Lower lobe of right lung (tissue), 2 donors: ENCODE data around the gene ZNF200. TPM values are rescaled to one million over a fixed set of nuclear protein-coding genes. Genes with fewer than 3 reads are reported as not detected.

Source experiments
- ATAC-seq, 2 donors: fragments of 200-7000 bp; cut with Tn5 transposase; one replicate each; pipeline ENCODE4 v1.9.1; 2020 to 2022; ENCODE audit warnings: mild to moderate bottlenecking in 2 of 2, moderate library complexity in 2 of 2
- DNase-seq: peaks from one replicate; pipeline ENCODE4 v3.0.0-alpha.2; 2020
- H3K27ac ChIP-seq: fragments of 200-600 bp; one replicate; pipeline ENCODE4 v1.8.0; 2022
- H3K27me3 ChIP-seq: fragments of 200-600 bp; one replicate; pipeline ENCODE4 v1.8.0; 2022; ENCODE audit warnings: low read depth
- H3K36me3 ChIP-seq: fragments of 200-600 bp; one replicate; pipeline ENCODE4 v1.8.0; 2022; ENCODE audit warnings: mild to moderate bottlenecking
- H3K4me1 ChIP-seq: fragments of 200-600 bp; one replicate; pipeline ENCODE4 v1.8.0; 2022
- H3K4me3 ChIP-seq: fragments of 200-600 bp; one replicate; pipeline ENCODE4 v1.8.0; 2022; ENCODE audit warnings: mild to moderate bottlenecking
- H3K9me3 ChIP-seq: fragments of 200-600 bp; one replicate; pipeline ENCODE4 v1.8.0; 2022
- CTCF ChIP-seq: fragments of 200-600 bp; IDR thresholded peaks from one replicate; pipeline ENCODE4 v1.8.0; 2022; ENCODE audit warnings: antibody characterized with exemption, mild to moderate bottlenecking
- intact Hi-C: fragments of 100-400 bp; cut with DNase I; formaldehyde crosslinking; loops from one replicate; pipeline ENCODE4 v1.11.0; 2022
- total RNA-seq: library from RNA; stranded (reverse); fragmentation: NEBNext Ultra II Directional; extraction: Animal tissue kit (Norgen Biotek cat#: 25700); gene quantifications from one replicate; pipeline ENCODE4 v1.2.1, GENCODE V29; 2021
- donor health status: DM: no; HTN: yes; CAD: no; lungs with severe emphysema.

The ZNF200 gene
- total RNA-seq, 1 donor from 2014 or later, result 12.0 TPM

DNA sequence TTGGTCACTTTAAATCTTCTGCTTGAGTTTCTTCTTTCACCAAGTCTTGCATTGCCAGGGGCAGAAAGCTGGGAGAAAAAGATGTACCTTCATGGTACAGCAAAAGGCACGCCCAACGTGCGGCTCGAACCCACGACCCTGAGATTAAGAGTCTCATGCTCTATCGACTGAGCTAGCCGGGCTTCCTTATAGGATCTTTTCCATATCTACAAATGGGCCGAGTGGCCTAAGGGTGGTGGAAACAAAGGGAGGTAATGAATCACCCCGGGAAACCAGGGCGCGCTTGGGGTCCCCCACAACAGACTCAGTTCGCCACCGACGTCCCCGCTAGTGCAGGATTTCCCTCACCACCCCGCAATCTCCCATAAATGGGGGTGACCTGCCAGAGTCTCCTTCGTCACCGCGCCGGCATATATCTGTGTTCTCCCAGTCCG is 54.5 kb downstream of the ZNF200 start:
- no peaks in the 10 kb centered on the region for H3K36me3 ChIP-seq
- ATAC-seq (no peak), DNase-seq (no peak)
- no peak for TF ChIP-seq CTCF
- peaks cover 15% of the 10 kb centered on the region for H3K4me1 ChIP-seq
- H3K27me3 ChIP-seq, result peaks cover 96% of the 10 kb centered on the region
- H3K27ac ChIP-seq, result no peak overlapping the region
- no peaks in the 10 kb centered on the region for H3K9me3 ChIP-seq
- H3K4me3 ChIP-seq, result no peak overlapping the region
- intact Hi-C loops, result no loop called here

DNA sequence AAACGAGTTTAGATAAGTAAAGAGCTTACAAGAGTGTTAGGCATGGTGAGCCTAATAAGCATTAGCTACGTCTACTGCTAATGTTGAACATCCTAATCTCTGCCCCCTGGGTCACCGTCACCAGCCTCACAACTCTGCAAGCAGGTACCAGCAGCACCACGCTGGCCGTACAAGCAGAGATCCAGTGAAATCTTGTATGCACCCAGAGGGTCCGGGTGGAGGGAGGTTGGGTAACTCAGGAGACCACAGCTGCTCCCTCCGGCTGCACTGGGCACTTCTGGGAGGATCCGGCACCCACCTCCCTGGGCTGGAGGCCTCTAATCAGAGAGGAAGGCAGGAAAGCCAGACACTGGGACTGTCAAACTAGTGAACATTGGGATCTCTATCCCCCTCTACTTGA is 55.3 kb downstream of the ZNF200 start:
- no peak overlapping the region for H3K4me3 ChIP-seq
- H3K36me3 ChIP-seq, result no peaks in the 10 kb centered on the region
- no peak for TF ChIP-seq CTCF
- H3K27me3 ChIP-seq, result peaks cover 96% of the 10 kb centered on the region
- DNase-seq, result peak; percentile 11
- peaks cover 15% of the 10 kb centered on the region for H3K4me1 ChIP-seq
- H3K9me3 ChIP-seq, result no peaks in the 10 kb centered on the region
- H3K27ac ChIP-seq, result no peak overlapping the region
- intact Hi-C loops, result no loop called here
- no peak for ATAC-seq

- peaks cover 16% of the 10 kb centered on the region for H3K4me1 ChIP-seq
- ATAC-seq (no peak), DNase-seq (peak; percentile 45)
- intact Hi-C loops, result no loop called here
- no peak overlapping the region for H3K27ac ChIP-seq
- H3K36me3 ChIP-seq, result no peaks in the 10 kb centered on the region
- H3K27me3 ChIP-seq, result peaks cover 100% of the 10 kb centered on the region
- H3K4me3 ChIP-seq, result no peak overlapping the region
- no peaks in the 10 kb centered on the region for H3K9me3 ChIP-seq
- TF ChIP-seq CTCF, result no peak
Observed at GRCh38 chr16:3175157-3176093, 59.5 kb downstream of the ZNF200 start.

DNA sequence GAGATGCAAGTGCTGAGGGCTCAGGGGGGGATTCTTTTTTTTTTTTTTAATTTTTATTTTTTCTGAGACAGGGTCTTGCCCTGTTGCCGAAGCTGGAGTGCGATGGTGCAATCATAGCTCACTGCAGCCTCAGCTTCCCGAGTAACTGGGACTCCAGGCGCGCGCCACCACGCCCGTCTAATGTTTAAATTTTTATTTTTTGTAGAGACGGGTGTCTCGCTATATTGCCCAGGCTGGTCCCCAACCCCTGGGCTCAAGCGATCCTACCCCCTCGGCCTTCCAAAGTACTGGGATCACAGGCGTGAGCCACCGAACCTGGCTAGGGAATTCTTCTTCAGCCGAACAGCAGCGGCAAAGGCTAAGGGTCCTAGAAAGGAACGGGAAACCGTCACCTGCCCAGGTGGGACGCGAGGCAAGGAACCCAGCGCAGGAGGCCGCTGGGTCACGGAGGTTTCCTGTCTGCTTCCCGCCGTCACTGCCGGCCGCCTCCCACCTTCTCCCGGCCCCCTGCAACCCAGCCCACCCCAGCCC is 60.3 kb downstream of the ZNF200 start:
- Histone ChIP-seq H3K4me1 (peaks cover 19% of the 10 kb centered on the region), H3K27ac (no peak overlapping the region), H3K9me3 (no peaks in the 10 kb centered on the region), H3K36me3 (no peaks in the 10 kb centered on the region), H3K4me3 (no peak overlapping the region), H3K27me3 (peaks cover 100% of the 10 kb centered on the region)
- intact Hi-C loops, result no loop called here
- ATAC-seq, result no peak
- TF ChIP-seq CTCF, result no peak
- peak; percentile 17 for DNase-seq

- Histone ChIP-seq H3K4me1 (peaks cover 19% of the 10 kb centered on the region), H3K27ac (no peak overlapping the region), H3K4me3 (no peak overlapping the region), H3K27me3 (peaks cover 100% of the 10 kb centered on the region), H3K36me3 (no peaks in the 10 kb centered on the region), H3K9me3 (no peaks in the 10 kb centered on the region)
- TF ChIP-seq CTCF, result peak; percentile 8
- peak; percentile 29 for DNase-seq
- no peak for ATAC-seq
- intact Hi-C loops, result no loop called here
Observed at GRCh38 chr16:3173892-3174617, 60.9 kb downstream of the ZNF200 start.

Other genes starting within 250 kb of the ZNF200 start
- gene CLDN9, start 222.2 kb downstream of the ZNF200 start, total RNA-seq, result 1.0 TPM
- gene CLDN6, start 217.0 kb downstream of the ZNF200 start, total RNA-seq, result not detected
- 28.8 TPM for gene TNFRSF12A, start 214.8 kb downstream of the ZNF200 start, total RNA-seq
- 43.2 TPM for gene HCFC1R1, start 211.2 kb downstream of the ZNF200 start, total RNA-seq
- gene THOC6, start 211.1 kb downstream of the ZNF200 start, total RNA-seq, result 26.8 TPM
- gene BICDL2, start 198.2 kb downstream of the ZNF200 start, total RNA-seq, result 19.5 TPM
- gene MMP25, start 188.6 kb downstream of the ZNF200 start, total RNA-seq, result 22.7 TPM
- gene IL32, start 169.5 kb downstream of the ZNF200 start, total RNA-seq, result 79.1 TPM
- not detected for gene ZSCAN10, start 135.9 kb downstream of the ZNF200 start, total RNA-seq
- 11.9 TPM for gene ZNF205, start 122.6 kb downstream of the ZNF200 start, total RNA-seq
- 10.2 TPM for gene ZNF213, start 100.1 kb downstream of the ZNF200 start, total RNA-seq
- gene OR1F1, start 47.0 kb downstream of the ZNF200 start, total RNA-seq, result not detected
- 13.5 TPM for gene MEFV, start 21.5 kb upstream of the ZNF200 start, total RNA-seq
- gene ZNF263, start 48.3 kb upstream of the ZNF200 start, total RNA-seq, result 23.2 TPM
- gene TIGD7, start 70.3 kb upstream of the ZNF200 start, total RNA-seq, result 5.3 TPM
- 32.4 TPM for gene ZNF75A, start 70.3 kb upstream of the ZNF200 start, total RNA-seq
- not detected for gene OR2C1, start 120.7 kb upstream of the ZNF200 start, total RNA-seq
- 12.7 TPM for gene ZSCAN32, start 165.8 kb upstream of the ZNF200 start, total RNA-seq
- 9.0 TPM for gene ZNF174, start 166.1 kb upstream of the ZNF200 start, total RNA-seq
- 4.4 TPM for gene ZNF597, start 208.3 kb upstream of the ZNF200 start, total RNA-seq
- gene NAA60, start 208.5 kb upstream of the ZNF200 start, total RNA-seq, result 56.3 TPM